IPS-15b (cell line): Measurements from ENCODE around the gene CYYR1.

Source experiments
- H3K27me3 ChIP-seq: one replicate; pipeline ENCODE4 v1.6.1; 2013; ENCODE audit warnings: low read length; ENCODE audit not compliant: control insufficient read depth, insufficient read depth
- H3K36me3 ChIP-seq: one replicate; pipeline ENCODE4 v1.6.1; 2013; ENCODE audit warnings: low read length; ENCODE audit not compliant: control insufficient read depth, insufficient read depth
- H3K4me1 ChIP-seq: one replicate; pipeline ENCODE4 v1.6.1; 2013; ENCODE audit warnings: mild to moderate bottlenecking, low read length; ENCODE audit not compliant: control insufficient read depth, insufficient read depth
- H3K4me3 ChIP-seq: one replicate; pipeline ENCODE4 v1.5.1; 2013; ENCODE audit warnings: low read depth, low read length
- H3K9ac ChIP-seq: one replicate; pipeline ENCODE4 v1.6.1; 2013; ENCODE audit warnings: low read depth, mild to moderate bottlenecking, low read length
- H3K9me3 ChIP-seq: one replicate; pipeline ENCODE4 v1.6.1; 2013; ENCODE audit warnings: mild to moderate bottlenecking, low read length; ENCODE audit not compliant: control insufficient read depth, insufficient read depth

CYYR1 gene

GRCh38 chr21:26513212-26513611 is 59.9 kb downstream of the CYYR1 start:
- Histone ChIP-seq H3K27me3 (no peaks in the 10 kb centered on the region), H3K4me3 (no peak overlapping the region), H3K36me3 (no peaks in the 10 kb centered on the region), H3K9me3 (no peaks in the 10 kb centered on the region), H3K9ac (no peak overlapping the region), H3K4me1 (peaks cover 9% of the 10 kb centered on the region)

GRCh38 chr21:26512664-26513063 is 60.4 kb downstream of the CYYR1 start:
- Histone ChIP-seq H3K9me3 (no peaks in the 10 kb centered on the region), H3K36me3 (no peaks in the 10 kb centered on the region), H3K4me1 (peaks cover 9% of the 10 kb centered on the region), H3K4me3 (no peak overlapping the region), H3K9ac (no peak overlapping the region), H3K27me3 (no peaks in the 10 kb centered on the region)

GRCh38 chr21:26508903-26509302 is 64.2 kb downstream of the CYYR1 start:
- Histone ChIP-seq H3K9ac (no peak overlapping the region), H3K4me1 (peaks cover 9% of the 10 kb centered on the region), H3K36me3 (no peaks in the 10 kb centered on the region)

GRCh38 chr21:26506956-26507355 is 66.1 kb downstream of the CYYR1 start:
- Histone ChIP-seq H3K4me3 (no peak overlapping the region), H3K27me3 (no peaks in the 10 kb centered on the region), H3K4me1 (no peaks in the 10 kb centered on the region), H3K9me3 (no peaks in the 10 kb centered on the region), H3K9ac (no peak overlapping the region), H3K36me3 (no peaks in the 10 kb centered on the region)

More at GRCh38 chr21:26508903-26509302, 64.2 kb downstream of the CYYR1 start:
- Histone ChIP-seq H3K4me3 (no peak overlapping the region), H3K9me3 (no peaks in the 10 kb centered on the region), H3K27me3 (no peaks in the 10 kb centered on the region)

DNA sequence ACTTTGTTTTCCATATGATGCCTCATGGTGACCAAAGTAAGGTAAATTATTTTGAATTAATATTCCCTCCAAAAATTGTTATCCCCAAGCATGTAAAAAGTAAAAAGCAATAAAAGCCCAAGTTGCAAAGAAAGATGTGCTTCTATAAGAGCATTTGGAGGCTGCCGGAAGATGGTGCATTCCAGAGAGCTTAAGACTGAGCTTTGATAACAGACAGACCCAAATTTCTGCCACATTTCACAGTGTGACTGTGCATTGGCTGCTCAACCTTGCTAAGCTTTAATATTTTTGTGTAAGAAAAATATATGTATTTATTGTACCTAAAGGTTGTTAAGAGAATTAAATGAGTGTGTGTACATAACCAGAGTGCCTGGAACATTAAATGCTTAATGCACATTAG is 67.9 kb downstream of the CYYR1 start:
- H3K4me1 ChIP-seq, result no peaks in the 10 kb centered on the region
- no peaks in the 10 kb centered on the region for H3K9me3 ChIP-seq
- H3K9ac ChIP-seq, result no peak overlapping the region
- H3K4me3 ChIP-seq, result no peak overlapping the region
- no peaks in the 10 kb centered on the region for H3K27me3 ChIP-seq
- H3K36me3 ChIP-seq, result no peaks in the 10 kb centered on the region

- Histone ChIP-seq H3K36me3 (no peaks in the 10 kb centered on the region), H3K27me3 (no peaks in the 10 kb centered on the region), H3K9me3 (no peaks in the 10 kb centered on the region), H3K9ac (no peak overlapping the region), H3K4me3 (no peak overlapping the region), H3K4me1 (no peaks in the 10 kb centered on the region)
Observed at GRCh38 chr21:26503414-26503813, 69.7 kb downstream of the CYYR1 start.

- Histone ChIP-seq H3K9me3 (no peaks in the 10 kb centered on the region), H3K4me1 (no peaks in the 10 kb centered on the region), H3K4me3 (no peak overlapping the region), H3K27me3 (no peaks in the 10 kb centered on the region), H3K9ac (no peak overlapping the region), H3K36me3 (no peaks in the 10 kb centered on the region)
Observed at GRCh38 chr21:26501495-26502021, 71.5 kb downstream of the CYYR1 start.

- no peaks in the 10 kb centered on the region for H3K9me3 ChIP-seq
- no peak overlapping the region for H3K9ac ChIP-seq
- H3K36me3 ChIP-seq, result no peaks in the 10 kb centered on the region
- no peaks in the 10 kb centered on the region for H3K4me1 ChIP-seq
- no peaks in the 10 kb centered on the region for H3K27me3 ChIP-seq
- H3K4me3 ChIP-seq, result no peak overlapping the region
Observed at GRCh38 chr21:26499495-26499894, 73.6 kb downstream of the CYYR1 start.

DNA sequence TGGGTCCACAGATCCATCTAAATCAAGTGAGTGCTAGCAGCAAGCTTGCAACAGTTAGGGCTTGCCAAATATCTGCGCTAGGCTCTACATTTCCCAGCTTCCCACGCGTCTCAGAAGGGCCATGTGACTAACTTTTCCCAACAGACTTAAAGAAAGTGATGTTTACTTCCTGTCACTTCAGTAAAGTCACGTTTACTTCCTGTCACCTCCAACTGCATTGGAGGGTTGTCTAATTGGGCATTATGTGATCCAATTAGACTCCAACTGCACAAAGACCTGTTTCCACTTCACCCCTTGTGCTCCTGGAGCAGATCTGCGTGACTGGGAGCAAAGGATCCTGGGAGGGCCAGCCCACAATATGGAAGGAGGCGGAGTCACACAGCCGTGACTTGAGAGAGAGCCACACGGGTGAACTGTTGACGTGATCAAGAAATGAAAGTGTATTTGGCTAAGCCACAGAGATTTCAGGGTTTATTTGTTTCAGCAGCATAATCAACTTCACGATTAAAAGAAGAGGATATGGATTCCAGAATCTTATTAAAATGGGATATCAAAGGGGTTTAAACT is 77.7 kb downstream of the CYYR1 start:
- Histone ChIP-seq H3K9ac (no peak overlapping the region), H3K36me3 (no peaks in the 10 kb centered on the region)

GRCh38 chr21:26491663-26492062 is 81.4 kb downstream of the CYYR1 start:
- H3K9ac ChIP-seq, result no peak overlapping the region

More for the DNA sequence above, 77.7 kb downstream of the CYYR1 start:
- no peaks in the 10 kb centered on the region for H3K27me3 ChIP-seq
- no peaks in the 10 kb centered on the region for H3K9me3 ChIP-seq
- H3K4me1 ChIP-seq, result peaks cover 4% of the 10 kb centered on the region
- H3K4me3 ChIP-seq, result no peak overlapping the region

DNA sequence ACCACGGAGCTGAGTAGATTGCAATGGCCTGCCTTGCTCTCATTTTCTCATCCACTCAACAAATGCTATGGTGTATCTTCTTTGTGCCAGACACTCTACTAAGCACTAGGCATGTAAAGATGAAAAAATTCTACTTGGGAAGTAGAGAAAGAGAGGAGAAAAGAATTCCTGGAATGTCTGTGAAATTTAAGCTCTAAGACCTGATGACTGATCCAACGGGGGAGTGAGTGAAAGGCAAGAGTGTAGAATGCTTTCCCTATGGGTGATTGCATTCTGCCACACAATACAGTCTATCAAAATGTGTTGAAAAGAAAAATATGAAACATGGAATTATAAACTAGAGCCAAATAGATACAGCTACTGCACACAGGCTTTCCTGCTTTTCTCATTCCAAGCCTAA is 82.3 kb downstream of the CYYR1 start:
- H3K27me3 ChIP-seq, result no peaks in the 10 kb centered on the region

More at GRCh38 chr21:26491663-26492062, 81.4 kb downstream of the CYYR1 start:
- Histone ChIP-seq H3K9me3 (no peaks in the 10 kb centered on the region), H3K36me3 (no peaks in the 10 kb centered on the region), H3K4me1 (peaks cover 4% of the 10 kb centered on the region), H3K4me3 (no peak overlapping the region), H3K27me3 (no peaks in the 10 kb centered on the region)

DNA sequence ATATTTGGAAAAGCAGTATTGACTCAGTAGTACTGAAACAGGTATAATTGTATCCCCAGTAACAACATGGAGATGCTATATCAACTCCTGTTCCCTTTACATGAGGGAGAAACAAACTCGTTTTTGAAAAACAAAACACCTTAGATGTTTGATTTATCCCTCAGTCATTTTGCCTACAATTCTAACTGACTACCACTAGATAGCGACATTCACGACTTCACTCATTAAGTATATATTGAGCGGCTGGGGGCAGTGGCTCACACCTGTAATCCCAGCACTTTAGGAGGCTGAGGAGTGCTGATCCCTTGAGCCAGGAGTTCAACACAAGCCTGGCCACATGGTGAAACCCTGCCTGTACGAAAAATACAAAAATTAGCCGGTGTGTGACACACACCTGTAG is 83.3 kb downstream of the CYYR1 start:
- Histone ChIP-seq H3K27me3 (no peaks in the 10 kb centered on the region), H3K4me3 (no peak overlapping the region), H3K36me3 (no peaks in the 10 kb centered on the region), H3K9me3 (no peaks in the 10 kb centered on the region), H3K9ac (no peak overlapping the region), H3K4me1 (peaks cover 4% of the 10 kb centered on the region)

More for the DNA sequence above, 82.3 kb downstream of the CYYR1 start:
- Histone ChIP-seq H3K9me3 (no peaks in the 10 kb centered on the region), H3K9ac (no peak overlapping the region), H3K36me3 (no peaks in the 10 kb centered on the region), H3K4me1 (peaks cover 4% of the 10 kb centered on the region), H3K4me3 (no peak overlapping the region)
